H1 (cell line): ENCODE results near the gene TLR9. TPM values are rescaled to one million over a fixed set of nuclear protein-coding genes. Genes with fewer than 3 reads are reported as not detected.

Source experiments
- BCL11A ChIP-seq, 2 experiments: IDR thresholded peaks; one replicate each; pipeline ENCODE4 v1.6.1; 2011; ENCODE audit warnings: low read depth in 2 of 2, low read length in 2 of 2, mild to moderate bottlenecking in 2 of 2
- CBX8 ChIP-seq: fragments of 300-800, 300-1000 bp; sonication (generic); IDR thresholded peaks from 2 replicates; pipeline ENCODE4 v1.7.1; 2016; ENCODE audit warnings: low read depth, low read length, borderline replicate concordance
- CHD7 ChIP-seq: fragments of 300-600 bp; sonication (generic); IDR thresholded peaks from 2 replicates; pipeline ENCODE4 v1.7.1; 2012; ENCODE audit warnings: low read length, moderate library complexity, mild to moderate bottlenecking, inconsistent platforms; ENCODE audit not compliant: insufficient replicate concordance
- EZH2 ChIP-seq: fragments of 200-600 bp; sonication (generic); IDR thresholded peaks from 2 replicates; pipeline ENCODE4 v1.7.1; 2012; ENCODE audit warnings: low read depth, mild to moderate bottlenecking, moderate library complexity, low read length, inconsistent platforms; ENCODE audit not compliant: severe bottlenecking
- HDAC6 ChIP-seq: IDR thresholded peaks from one replicate; pipeline ENCODE4 v1.7.1; 2012; ENCODE audit warnings: low read depth, mild to moderate bottlenecking, inconsistent platforms, low read length, moderate library complexity
- KDM5A ChIP-seq: fragments of 200-600 bp; IDR thresholded peaks from 2 replicates; pipeline ENCODE4 v1.7.1; 2012; ENCODE audit warnings: mild to moderate bottlenecking, low read length, inconsistent platforms, mixed read lengths
- NANOG ChIP-seq: IDR thresholded peaks from 2 replicates; pipeline ENCODE4 v1.6.1; 2011; ENCODE audit warnings: low read length, low read depth, mild to moderate bottlenecking, inconsistent platforms; ENCODE audit not compliant: insufficient read depth, poor library complexity, severe bottlenecking
- POLR2AphosphoS5 ChIP-seq: IDR thresholded peaks from 2 replicates; pipeline ENCODE4 v1.6.1; 2011; ENCODE audit warnings: low read depth, low read length
- RNF2 ChIP-seq: fragments of 200-900, 300-1000 bp; sonication (generic); IDR thresholded peaks from 2 replicates; pipeline ENCODE4 v1.7.1; 2016; ENCODE audit warnings: borderline replicate concordance, low read depth, mild to moderate bottlenecking, antibody characterized with exemption, low read length; ENCODE audit not compliant: poor library complexity, severe bottlenecking; ENCODE audit errors: missing control alignments
- TAF1 ChIP-seq: IDR thresholded peaks from 2 replicates; pipeline ENCODE4 v1.6.1; 2011; ENCODE audit warnings: mild to moderate bottlenecking, low read depth, low read length
- TAF7 ChIP-seq: optimal IDR thresholded peaks from 2 replicates; pipeline ENCODE3; 2011; ENCODE audit warnings: low read depth, mild to moderate bottlenecking, inconsistent platforms, low read length, moderate library complexity, borderline replicate concordance
- polyA plus RNA-seq, 7 experiments: library from polyadenylated mRNA; depleted of rRNA in 3 of 7; stranded (reverse) in 5 of 7; unstranded in 2 of 7; fragments of >200 nt in 5 of 7; fragments of 200-250 nt in 2 of 7; gene quantifications; 1 replicate in 5 of 7; 2 replicates in 1 of 7; 4 replicates in 1 of 7; pipeline versions ENCODE4 v1.2.1 to v1.2.3, GENCODE V29; 2011 to 2013; ENCODE audit warnings: missing spikeins in 2 of 7, mixed read lengths in 2 of 7
- total RNA-seq: library from RNA; stranded (reverse); fragmentation: NEBNext Ultra II Directional; extraction: Animal tissue kit (Norgen Biotek cat#: 25700); gene quantifications from 2 replicates; pipeline ENCODE4 v1.2.1, GENCODE V29; 2021

TLR9 gene
- total and polyA plus RNA-seq, 2 of the 8 experiments (the other 6 are each of a cell fraction or from before 2014, with no cell fraction given): 0.05 TPM; not detected in 1

GRCh38 chr3:52218026-52218425 lies 7.4 kb downstream of the TLR9 start (continued):
- TF ChIP-seq CHD7: no peak
- TF ChIP-seq POLR2AphosphoS5: no peak
- TF ChIP-seq CBX8: no peak
- TF ChIP-seq TAF7: no peak
- no peak for TF ChIP-seq TAF1
- TF ChIP-seq HDAC6: no peak
- TF ChIP-seq KDM5A: no peak
- TF ChIP-seq RNF2: no peak
- TF ChIP-seq EZH2: no peak
- TF ChIP-seq BCL11A (IDR thresholded peaks at IDR 0.05; ENCODE audit: low read depth in 2 of 2, low read length in 2 of 2): no peak
- TF ChIP-seq NANOG: no peak
